Eye (tissue), 1 donor: ENCODE data around the gene OR2F1.
A peak's percentile ranks its signal among the peaks of the same experiment; 100 is the strongest.

ENCODE experiments used
- DNase-seq: peaks from one replicate; pipeline ENCODE4 v3.0.0-alpha.2; 2015

OR2F1 gene

GRCh38 chr7:143954544-143954943 is at the start of gene OR2F1:
TSS of gene OR2F1 (plus strand) at chr7:143954844. CDS start at chr7:143959971, 5,127 bp downstream.
- no peak for DNase-seq

GRCh38 chr7:143905509-143905908 is 49.1 kb upstream of the OR2F1 start:
- no peak for DNase-seq

GRCh38 chr7:143906151-143906550 is 48.5 kb upstream of the OR2F1 start:
- DNase-seq = no peak

GRCh38 chr7:143906895-143907294 is 47.7 kb upstream of the OR2F1 start:
- DNase-seq = no peak

- no peak for DNase-seq
Measured at GRCh38 chr7:143908120-143908519, 46.5 kb upstream of the OR2F1 start.

- no peak for DNase-seq
Measured at GRCh38 chr7:143909863-143910262, 44.8 kb upstream of the OR2F1 start.

- no peak for DNase-seq
Measured at GRCh38 chr7:143910473-143911248, 44.0 kb upstream of the OR2F1 start.

GRCh38 chr7:143913945-143914615 is 40.6 kb upstream of the OR2F1 start:
- no peak for DNase-seq

GRCh38 chr7:143914938-143915652 is 39.5 kb upstream of the OR2F1 start:
- DNase-seq = no peak

GRCh38 chr7:143924851-143925250 is 29.8 kb upstream of the OR2F1 start:
- no peak for DNase-seq

- no peak for DNase-seq
Measured at GRCh38 chr7:143929224-143929920, 25.3 kb upstream of the OR2F1 start.

GRCh38 chr7:143931739-143932138 is 22.9 kb upstream of the OR2F1 start:
- no peak for DNase-seq

- peak; percentile 3 for DNase-seq
Measured at GRCh38 chr7:143934526-143935325, 19.9 kb upstream of the OR2F1 start, which contains the start of gene OR2F2. TSS of gene OR2F2 (plus strand) at chr7:143935233. CDS start at chr7:143935233, 0 bp downstream.

- no peak for DNase-seq
Measured at GRCh38 chr7:143936087-143937009, 18.3 kb upstream of the OR2F1 start.

GRCh38 chr7:143938379-143939243 is 16.0 kb upstream of the OR2F1 start:
- DNase-seq = no peak

- no peak for DNase-seq
Measured at GRCh38 chr7:143945423-143945822, 9.2 kb upstream of the OR2F1 start.

GRCh38 chr7:143947111-143947510 is 7.5 kb upstream of the OR2F1 start:
- no peak for DNase-seq

GRCh38 chr7:143948733-143949132 is 5.9 kb upstream of the OR2F1 start:
- no peak for DNase-seq

- no peak for DNase-seq
Measured at GRCh38 chr7:143953421-143953820, 1.2 kb upstream of the OR2F1 start.

- no peak for DNase-seq
Measured at GRCh38 chr7:143954135-143954534, 509 bp upstream of the OR2F1 start.
